K562 (cell line): ENCODE data around the gene DPYSL4. TPM values are rescaled to one million over a fixed set of nuclear protein-coding genes. Genes with fewer than 3 reads are reported as not detected.

ENCODE experiments used
- CSDE1 ChIP-seq, 2 experiments: fragments of 450-650 bp; IDR thresholded peaks; 2 replicates each; pipeline ENCODE4 v1.6.1; 2016; ENCODE audit warnings: mild to moderate bottlenecking in 1 of 2
- GABPB2 ChIP-seq: fragments of 250-450 bp; sonication (Bioruptor Pico); conservative IDR thresholded peaks from 2 replicates; pipeline ENCODE4 v1.5.1; 2021; ENCODE audit warnings: mild to moderate bottlenecking
- KAT7 ChIP-seq: sonication (generic); formaldehyde crosslinking; IDR thresholded peaks from 2 replicates; pipeline ENCODE4 v1.8.0; 2022; ENCODE audit warnings: missing genetic modification reagents, mild to moderate bottlenecking, borderline replicate concordance
- KLF10 ChIP-seq: fragments of 250-450 bp; sonication (Bioruptor Pico); IDR thresholded peaks from 2 replicates; pipeline ENCODE4 v1.6.1; 2021; ENCODE audit warnings: matching md5 sums
- NEUROD1 ChIP-seq: fragments of 150-350 bp; IDR thresholded peaks from 2 replicates; pipeline ENCODE4 v1.6.1; 2014; ENCODE audit warnings: borderline replicate concordance, low read length, low read depth; ENCODE audit not compliant: partially characterized antibody
- NR3C1 ChIP-seq: sonication (generic); formaldehyde crosslinking; IDR thresholded peaks from 2 replicates; pipeline ENCODE4 v1.8.1; 2022; ENCODE audit warnings: missing genetic modification reagents
- PHB ChIP-seq: fragments of 250-450 bp; sonication (Bioruptor Pico); IDR thresholded peaks from 2 replicates; pipeline ENCODE4 v1.5.0; 2021
- SMAD2 ChIP-seq: fragments of 150-350 bp; IDR thresholded peaks from 2 replicates; pipeline ENCODE4 v1.6.1; 2014; ENCODE audit warnings: low read depth, mild to moderate bottlenecking, low read length
- TCF3 ChIP-seq: sonication (generic); formaldehyde crosslinking; IDR thresholded peaks from 2 replicates; pipeline ENCODE4 v1.4.0; 2020; ENCODE audit warnings: mild to moderate bottlenecking, missing genetic modification reagents
- XRCC5 ChIP-seq: fragments of 200-400 bp; formaldehyde crosslinking; IDR thresholded peaks from 2 replicates; pipeline ENCODE4 v1.6.1; 2017; ENCODE audit warnings: low read depth, mild to moderate bottlenecking, low read length
- ZNF12 ChIP-seq: sonication (generic); formaldehyde crosslinking; IDR thresholded peaks from 2 replicates; pipeline ENCODE4 v1.4.0; 2020; ENCODE audit warnings: mild to moderate bottlenecking, missing genetic modification reagents
- polyA plus RNA-seq, 8 experiments: library from polyadenylated mRNA; depleted of rRNA in 4 of 8; stranded (reverse) in 5 of 8; unstranded in 3 of 8; fragments of >200 nt; fragmentation: Nextera tagmentation in 2 of 8; fragmentation: Illumina TruSeq in 1 of 8; extraction: Ambion mirVana in 2 of 8; extraction: Trizol in 1 of 8; gene quantifications; 2 replicates each; pipeline versions ENCODE4 v1.2.1 to v1.2.3, GENCODE V29; 2011 to 2014; ENCODE audit warnings: inconsistent platforms in 1 of 8, missing spikeins in 1 of 8
- total RNA-seq, 7 experiments: library from RNA; depleted of rRNA in 6 of 7; stranded (reverse); fragments of >200 nt in 6 of 7; fragmentation: Illumina TruSeq in 2 of 7; extraction: Trizol in 2 of 7; gene quantifications; 2 replicates each; pipeline versions ENCODE4 v1.2.1 to v1.2.3, GENCODE V29; 2011 to 2021; ENCODE audit warnings: low replicate concordance in 1 of 7
- TF ChIP-seq, protein P1 (sequence below): sonication (generic); formaldehyde crosslinking; IDR thresholded peaks from 2 replicates; pipeline ENCODE4 v1.8.0; 2022; ENCODE audit warnings: missing genetic modification reagents, mild to moderate bottlenecking, moderate library complexity, borderline replicate concordance
- TF ChIP-seq, protein P2 (sequence below): fragments of 450-650 bp; conservative IDR thresholded peaks from 2 replicates; pipeline ENCODE4 v1.6.1; 2016; ENCODE audit warnings: missing genetic modification characterization, low read depth, mild to moderate bottlenecking, control low read depth, missing compliant biosample characterization
- TF ChIP-seq, protein P3 (sequence below): IDR thresholded peaks from 2 replicates; pipeline ENCODE4 v1.6.1; 2012; ENCODE audit warnings: low read depth, low read length, improper control_type of control experiment, borderline replicate concordance
- TF ChIP-seq, protein P4 (sequence below): sonication (generic); formaldehyde crosslinking; IDR thresholded peaks from 2 replicates; pipeline ENCODE4 v1.8.0; 2022; ENCODE audit warnings: mild to moderate bottlenecking, missing genetic modification reagents
- TF ChIP-seq, protein P5 (sequence below): sonication (generic); formaldehyde crosslinking; IDR thresholded peaks from 2 replicates; pipeline ENCODE4 v1.8.1; 2023; ENCODE audit warnings: missing genetic modification reagents, mild to moderate bottlenecking, borderline replicate concordance

DPYSL4 gene
- total and polyA plus RNA-seq, 9 of the 15 experiments (the other 6 are each of a cell fraction or from before 2014, with no cell fraction given), result 0.03 TPM; not detected in 8

DNA sequence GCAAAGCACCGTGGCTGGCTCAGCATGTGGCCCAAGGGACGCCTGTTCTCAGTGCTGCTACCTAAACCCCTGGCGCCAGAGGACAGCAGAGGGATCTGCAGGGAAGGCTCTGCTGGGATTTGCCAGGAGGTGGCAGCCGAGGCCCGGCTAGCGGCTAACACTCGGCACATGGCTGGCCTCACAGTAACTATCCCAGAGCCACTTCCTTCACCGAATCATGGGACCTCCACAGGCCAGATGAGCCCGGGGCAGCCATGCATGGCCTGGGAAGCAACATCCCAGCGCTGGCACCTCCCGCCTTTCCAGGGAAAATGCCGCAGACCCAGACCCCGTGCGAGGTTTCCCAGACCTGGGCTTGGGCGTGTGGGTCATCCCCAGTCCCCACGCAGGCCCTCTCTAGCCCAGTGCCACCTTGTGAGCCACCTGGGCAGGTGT, 36.4 kb downstream of the DPYSL4 start (continued):
- TF ChIP-seq KAT7 (CRISPR knock-in tag), result no peak
- TF ChIP-seq, protein P1, sequence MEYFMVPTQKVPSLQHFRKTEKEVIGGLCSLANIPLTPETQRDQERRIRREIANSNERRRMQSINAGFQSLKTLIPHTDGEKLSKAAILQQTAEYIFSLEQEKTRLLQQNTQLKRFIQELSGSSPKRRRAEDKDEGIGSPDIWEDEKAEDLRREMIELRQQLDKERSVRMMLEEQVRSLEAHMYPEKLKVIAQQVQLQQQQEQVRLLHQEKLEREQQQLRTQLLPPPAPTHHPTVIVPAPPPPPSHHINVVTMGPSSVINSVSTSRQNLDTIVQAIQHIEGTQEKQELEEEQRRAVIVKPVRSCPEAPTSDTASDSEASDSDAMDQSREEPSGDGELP, result peak; percentile 52; the same call in 1 of the 2 replicates
- TF ChIP-seq SMAD2, result no peak
- TF ChIP-seq ZNF12, result no peak
- TF ChIP-seq, protein P2, sequence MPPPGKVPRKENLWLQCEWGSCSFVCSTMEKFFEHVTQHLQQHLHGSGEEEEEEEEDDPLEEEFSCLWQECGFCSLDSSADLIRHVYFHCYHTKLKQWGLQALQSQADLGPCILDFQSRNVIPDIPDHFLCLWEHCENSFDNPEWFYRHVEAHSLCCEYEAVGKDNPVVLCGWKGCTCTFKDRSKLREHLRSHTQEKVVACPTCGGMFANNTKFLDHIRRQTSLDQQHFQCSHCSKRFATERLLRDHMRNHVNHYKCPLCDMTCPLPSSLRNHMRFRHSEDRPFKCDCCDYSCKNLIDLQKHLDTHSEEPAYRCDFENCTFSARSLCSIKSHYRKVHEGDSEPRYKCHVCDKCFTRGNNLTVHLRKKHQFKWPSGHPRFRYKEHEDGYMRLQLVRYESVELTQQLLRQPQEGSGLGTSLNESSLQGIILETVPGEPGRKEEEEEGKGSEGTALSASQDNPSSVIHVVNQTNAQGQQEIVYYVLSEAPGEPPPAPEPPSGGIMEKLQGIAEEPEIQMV (tag), result no peak
- no peak for TF ChIP-seq CSDE1 (IDR thresholded peaks at IDR 0.05)
- no peak for TF ChIP-seq KLF10 (CRISPR knock-in tag)
- TF ChIP-seq, protein P3, sequence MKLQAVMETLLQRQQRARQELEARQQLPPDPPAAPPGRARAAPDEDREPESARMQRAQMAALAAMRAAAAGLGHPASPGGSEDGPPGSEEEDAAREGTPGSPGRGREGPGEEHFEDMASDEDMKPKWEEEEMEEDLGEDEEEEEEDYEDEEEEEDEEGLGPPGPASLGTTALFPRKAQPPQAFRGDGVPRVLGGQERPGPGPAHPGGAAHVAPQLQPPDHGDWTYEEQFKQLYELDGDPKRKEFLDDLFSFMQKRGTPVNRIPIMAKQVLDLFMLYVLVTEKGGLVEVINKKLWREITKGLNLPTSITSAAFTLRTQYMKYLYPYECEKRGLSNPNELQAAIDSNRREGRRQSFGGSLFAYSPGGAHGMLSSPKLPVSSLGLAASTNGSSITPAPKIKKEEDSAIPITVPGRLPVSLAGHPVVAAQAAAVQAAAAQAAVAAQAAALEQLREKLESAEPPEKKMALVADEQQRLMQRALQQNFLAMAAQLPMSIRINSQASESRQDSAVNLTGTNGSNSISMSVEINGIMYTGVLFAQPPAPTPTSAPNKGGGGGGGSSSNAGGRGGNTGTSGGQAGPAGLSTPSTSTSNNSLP, result no peak
- TF ChIP-seq NEUROD1, result no peak
- TF ChIP-seq PHB (CRISPR knock-in tag), result no peak
- no peak for TF ChIP-seq NR3C1
- TF ChIP-seq GABPB2 (CRISPR knock-in tag), result no peak
- TF ChIP-seq, protein P4, sequence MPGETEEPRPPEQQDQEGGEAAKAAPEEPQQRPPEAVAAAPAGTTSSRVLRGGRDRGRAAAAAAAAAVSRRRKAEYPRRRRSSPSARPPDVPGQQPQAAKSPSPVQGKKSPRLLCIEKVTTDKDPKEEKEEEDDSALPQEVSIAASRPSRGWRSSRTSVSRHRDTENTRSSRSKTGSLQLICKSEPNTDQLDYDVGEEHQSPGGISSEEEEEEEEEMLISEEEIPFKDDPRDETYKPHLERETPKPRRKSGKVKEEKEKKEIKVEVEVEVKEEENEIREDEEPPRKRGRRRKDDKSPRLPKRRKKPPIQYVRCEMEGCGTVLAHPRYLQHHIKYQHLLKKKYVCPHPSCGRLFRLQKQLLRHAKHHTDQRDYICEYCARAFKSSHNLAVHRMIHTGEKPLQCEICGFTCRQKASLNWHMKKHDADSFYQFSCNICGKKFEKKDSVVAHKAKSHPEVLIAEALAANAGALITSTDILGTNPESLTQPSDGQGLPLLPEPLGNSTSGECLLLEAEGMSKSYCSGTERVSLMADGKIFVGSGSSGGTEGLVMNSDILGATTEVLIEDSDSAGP (CRISPR knock-in tag), result no peak
- TF ChIP-seq XRCC5, result no peak
- TF ChIP-seq, protein P5, sequence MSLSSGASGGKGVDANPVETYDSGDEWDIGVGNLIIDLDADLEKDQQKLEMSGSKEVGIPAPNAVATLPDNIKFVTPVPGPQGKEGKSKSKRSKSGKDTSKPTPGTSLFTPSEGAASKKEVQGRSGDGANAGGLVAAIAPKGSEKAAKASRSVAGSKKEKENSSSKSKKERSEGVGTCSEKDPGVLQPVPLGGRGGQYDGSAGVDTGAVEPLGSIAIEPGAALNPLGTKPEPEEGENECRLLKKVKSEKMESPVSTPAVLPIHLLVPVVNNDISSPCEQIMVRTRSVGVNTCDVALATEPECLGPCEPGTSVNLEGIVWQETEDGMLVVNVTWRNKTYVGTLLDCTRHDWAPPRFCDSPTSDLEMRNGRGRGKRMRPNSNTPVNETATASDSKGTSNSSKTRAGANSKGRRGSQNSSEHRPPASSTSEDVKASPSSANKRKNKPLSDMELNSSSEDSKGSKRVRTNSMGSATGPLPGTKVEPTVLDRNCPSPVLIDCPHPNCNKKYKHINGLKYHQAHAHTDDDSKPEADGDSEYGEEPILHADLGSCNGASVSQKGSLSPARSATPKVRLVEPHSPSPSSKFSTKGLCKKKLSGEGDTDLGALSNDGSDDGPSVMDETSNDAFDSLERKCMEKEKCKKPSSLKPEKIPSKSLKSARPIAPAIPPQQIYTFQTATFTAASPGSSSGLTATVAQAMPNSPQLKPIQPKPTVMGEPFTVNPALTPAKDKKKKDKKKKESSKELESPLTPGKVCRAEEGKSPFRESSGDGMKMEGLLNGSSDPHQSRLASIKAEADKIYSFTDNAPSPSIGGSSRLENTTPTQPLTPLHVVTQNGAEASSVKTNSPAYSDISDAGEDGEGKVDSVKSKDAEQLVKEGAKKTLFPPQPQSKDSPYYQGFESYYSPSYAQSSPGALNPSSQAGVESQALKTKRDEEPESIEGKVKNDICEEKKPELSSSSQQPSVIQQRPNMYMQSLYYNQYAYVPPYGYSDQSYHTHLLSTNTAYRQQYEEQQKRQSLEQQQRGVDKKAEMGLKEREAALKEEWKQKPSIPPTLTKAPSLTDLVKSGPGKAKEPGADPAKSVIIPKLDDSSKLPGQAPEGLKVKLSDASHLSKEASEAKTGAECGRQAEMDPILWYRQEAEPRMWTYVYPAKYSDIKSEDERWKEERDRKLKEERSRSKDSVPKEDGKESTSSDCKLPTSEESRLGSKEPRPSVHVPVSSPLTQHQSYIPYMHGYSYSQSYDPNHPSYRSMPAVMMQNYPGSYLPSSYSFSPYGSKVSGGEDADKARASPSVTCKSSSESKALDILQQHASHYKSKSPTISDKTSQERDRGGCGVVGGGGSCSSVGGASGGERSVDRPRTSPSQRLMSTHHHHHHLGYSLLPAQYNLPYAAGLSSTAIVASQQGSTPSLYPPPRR (CRISPR knock-in tag), result no peak
- no peak for TF ChIP-seq TCF3 (CRISPR knock-in tag)
